Omental fat pad (tissue), 4 donors: ENCODE results near the gene DYNC1I2. TPM values are rescaled to one million over a fixed set of nuclear protein-coding genes. Genes with fewer than 3 reads are reported as not detected.
"Not testable (repeated sequence)": the region's sequence is repeated elsewhere in the genome, so short reads cannot be mapped to it uniquely, and the experiment has no call there.

Source experiments
- ATAC-seq: fragments of 150-250 bp; one replicate; pipeline ENCODE4 v1.9.1; 2016; ENCODE audit warnings: mild to moderate bottlenecking, moderate library complexity; ENCODE audit not compliant: low FRiP score
- DNase-seq: peaks from one replicate; pipeline ENCODE4 v3.0.0-alpha.2; 2019; ENCODE audit warnings: low spot score
- total RNA-seq, 4 donors: library from RNA; depleted of rRNA; stranded (reverse); fragments of >200 nt; gene quantifications; one replicate each; pipeline ENCODE4 v1.1.0, GENCODE V29; 2016
- TF ChIP-seq, protein P1 (sequence below), 3 donors: fragments of 450-650 bp; IDR thresholded peaks; one replicate each; pipeline ENCODE4 v1.5.1; 2016 to 2017; ENCODE audit warnings: antibody characterized with exemption in 3 of 3, mild to moderate bottlenecking in 3 of 3, moderate library complexity in 2 of 3

DYNC1I2 gene
- total RNA-seq, 4 donors from 2014 or later = 73.5 to 115 (median 87.8) TPM

DNA sequence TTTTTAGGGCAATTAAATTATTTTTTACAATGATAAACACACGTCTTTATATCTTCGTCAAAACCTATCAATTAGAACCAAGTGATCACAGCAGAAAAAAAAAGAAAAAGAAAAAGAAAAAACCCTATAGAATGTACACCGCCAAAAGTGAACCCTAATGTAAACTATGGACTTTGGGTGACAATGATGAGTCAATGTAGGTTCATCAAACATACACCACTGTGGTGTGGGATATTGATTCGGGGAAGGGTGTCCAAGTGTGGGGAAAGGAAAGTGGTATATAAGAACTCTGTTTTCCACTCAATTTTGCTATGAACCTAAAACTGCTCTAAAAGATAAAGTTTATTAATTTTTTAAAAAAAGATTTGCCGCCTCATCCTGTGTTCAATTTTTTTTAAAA, 85.1 kb downstream of the DYNC1I2 start:
- ATAC-seq = no peak

DNA sequence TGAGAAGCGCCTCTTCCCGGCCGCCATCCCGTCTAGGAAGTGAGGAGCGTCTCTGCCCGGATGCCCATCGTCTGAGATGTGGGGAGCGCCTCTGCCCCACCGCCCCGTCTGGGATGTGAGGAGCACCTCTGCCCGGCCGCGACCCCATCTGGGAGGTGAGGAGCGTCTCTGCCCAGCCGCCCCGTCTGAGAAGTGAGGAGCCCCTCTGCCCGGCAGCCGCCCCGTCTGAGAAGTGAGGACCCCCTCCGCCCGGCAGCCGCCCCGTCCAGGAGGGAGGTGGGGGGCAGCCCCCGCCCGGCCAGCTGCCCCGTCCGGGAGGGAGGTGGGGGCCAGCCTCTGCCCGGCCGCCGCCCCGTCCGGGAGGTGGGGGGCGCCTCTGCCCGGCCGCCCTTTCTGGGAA, 87.3 kb downstream of the DYNC1I2 start:
- ATAC-seq = not testable (repeated sequence)

More for the DNA sequence above, 85.1 kb downstream of the DYNC1I2 start:
- TF ChIP-seq, protein P1, sequence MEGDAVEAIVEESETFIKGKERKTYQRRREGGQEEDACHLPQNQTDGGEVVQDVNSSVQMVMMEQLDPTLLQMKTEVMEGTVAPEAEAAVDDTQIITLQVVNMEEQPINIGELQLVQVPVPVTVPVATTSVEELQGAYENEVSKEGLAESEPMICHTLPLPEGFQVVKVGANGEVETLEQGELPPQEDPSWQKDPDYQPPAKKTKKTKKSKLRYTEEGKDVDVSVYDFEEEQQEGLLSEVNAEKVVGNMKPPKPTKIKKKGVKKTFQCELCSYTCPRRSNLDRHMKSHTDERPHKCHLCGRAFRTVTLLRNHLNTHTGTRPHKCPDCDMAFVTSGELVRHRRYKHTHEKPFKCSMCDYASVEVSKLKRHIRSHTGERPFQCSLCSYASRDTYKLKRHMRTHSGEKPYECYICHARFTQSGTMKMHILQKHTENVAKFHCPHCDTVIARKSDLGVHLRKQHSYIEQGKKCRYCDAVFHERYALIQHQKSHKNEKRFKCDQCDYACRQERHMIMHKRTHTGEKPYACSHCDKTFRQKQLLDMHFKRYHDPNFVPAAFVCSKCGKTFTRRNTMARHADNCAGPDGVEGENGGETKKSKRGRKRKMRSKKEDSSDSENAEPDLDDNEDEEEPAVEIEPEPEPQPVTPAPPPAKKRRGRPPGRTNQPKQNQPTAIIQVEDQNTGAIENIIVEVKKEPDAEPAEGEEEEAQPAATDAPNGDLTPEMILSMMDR (IDR thresholded peaks at IDR 0.05) = no peak
- DNase-seq = no peak

DNA sequence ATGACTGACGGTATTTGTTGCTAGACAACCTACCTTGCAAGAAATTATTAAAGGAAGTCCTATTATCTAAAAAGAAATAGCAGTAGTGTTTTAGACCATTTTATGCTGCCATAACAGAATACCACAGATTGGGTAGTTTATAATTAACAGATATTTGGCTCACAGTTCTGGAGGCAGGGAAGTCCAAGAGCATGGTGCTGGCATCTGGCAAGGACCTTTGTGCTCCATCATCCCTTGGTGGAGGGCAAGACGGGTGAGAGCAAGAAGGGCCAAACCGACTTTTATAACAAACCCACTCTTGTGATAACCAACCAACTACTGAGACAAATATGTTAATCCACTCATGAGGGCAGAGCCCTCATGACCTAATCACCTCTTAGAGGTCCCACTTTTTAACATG, 91.2 kb downstream of the DYNC1I2 start:
- ATAC-seq (no peak), DNase-seq (no peak)
- TF ChIP-seq, protein P1 (IDR thresholded peaks at IDR 0.05) = no peak

More for the DNA sequence above, 87.3 kb downstream of the DYNC1I2 start:
- DNase-seq = not testable (repeated sequence)

DNA sequence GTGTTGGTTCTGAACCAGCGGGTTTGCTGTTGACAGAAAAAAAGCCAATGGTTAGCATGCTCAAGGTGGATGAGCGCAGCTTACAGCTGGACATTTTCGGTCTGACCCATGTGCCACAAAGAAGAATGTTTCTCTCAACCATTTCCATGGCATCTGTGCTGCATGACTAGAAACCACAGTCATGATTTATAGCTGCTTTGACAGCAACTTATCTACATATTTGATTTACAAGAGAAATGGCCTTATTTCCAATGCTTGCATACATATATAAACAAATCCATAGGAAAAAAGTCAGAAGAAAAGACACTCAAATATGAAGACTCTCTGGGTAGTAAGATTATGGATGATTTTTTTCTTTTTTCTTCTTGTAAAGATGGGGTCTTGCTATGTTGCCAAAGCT, 98.2 kb downstream of the DYNC1I2 start:
- ATAC-seq (no peak), DNase-seq (no peak)
- TF ChIP-seq, protein P1 (IDR thresholded peaks at IDR 0.05) = no peak

DNA sequence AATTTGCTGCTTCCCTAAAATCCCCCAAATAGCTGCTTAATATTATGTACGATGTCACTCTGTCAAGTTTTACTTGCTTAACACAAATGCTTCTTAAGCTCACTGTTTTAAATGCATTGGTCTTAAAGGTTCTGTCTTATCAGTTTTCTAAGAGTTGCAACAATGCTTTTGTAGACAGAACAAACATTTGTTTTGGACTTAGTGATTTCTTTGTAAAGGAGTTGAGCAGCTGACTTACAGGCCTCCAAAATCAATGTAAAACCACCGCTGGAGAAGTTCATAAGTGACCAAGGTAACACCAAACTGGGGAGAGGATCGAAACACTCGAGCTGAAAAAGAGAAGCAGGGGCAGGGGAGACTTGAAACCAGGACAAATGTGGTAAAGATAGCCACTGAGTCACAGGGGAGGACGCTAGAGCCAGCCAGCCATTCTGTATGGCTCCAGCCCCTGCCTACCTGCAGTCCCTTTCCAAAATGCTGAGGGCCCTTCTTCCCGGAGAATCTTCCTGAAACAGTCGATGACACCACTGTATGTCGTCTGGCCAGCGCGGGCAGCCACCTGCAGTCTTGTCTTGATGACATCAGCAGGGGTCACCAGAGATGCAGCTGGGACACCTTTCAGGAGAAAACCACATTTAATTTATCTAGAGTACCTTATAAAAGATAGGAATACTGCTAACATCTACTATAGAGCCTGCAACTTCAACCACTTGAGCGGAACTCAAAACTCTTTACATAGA, 100.2 kb downstream of the DYNC1I2 start:
- DNase-seq (no peak), ATAC-seq (no peak)
- TF ChIP-seq, protein P1 (IDR thresholded peaks at IDR 0.05) = no peak

DNA sequence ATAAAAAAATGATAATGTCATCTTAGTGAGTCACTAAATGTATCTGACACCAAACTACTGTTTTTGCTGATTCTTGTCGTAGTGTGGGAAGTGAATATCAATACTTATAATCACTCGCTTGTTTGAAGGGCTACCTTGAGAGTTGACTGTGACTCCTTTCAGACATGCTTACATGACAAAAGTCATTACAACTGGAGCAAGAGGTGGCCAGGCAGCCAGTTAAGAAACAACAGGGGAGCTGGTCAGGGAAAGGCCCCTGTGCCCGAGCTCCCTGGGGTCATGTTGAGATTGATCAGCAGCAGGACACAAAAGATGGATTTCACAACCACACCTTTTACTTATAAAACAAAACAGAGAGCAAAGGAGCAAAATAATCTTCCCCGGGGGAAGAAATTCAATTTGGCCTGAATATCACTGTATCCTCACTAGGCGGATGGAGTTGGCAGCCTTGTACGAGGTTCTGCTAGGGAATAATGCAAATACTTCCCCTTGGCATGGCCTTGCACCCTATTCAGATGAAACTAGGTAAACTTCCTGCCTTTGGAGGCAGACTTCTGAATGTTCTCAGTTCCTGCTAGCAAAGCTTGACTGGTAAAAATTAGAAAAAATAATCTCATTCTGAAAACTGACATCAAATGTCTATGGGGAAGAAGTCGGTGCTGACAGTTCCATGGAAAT, 101.2 kb downstream of the DYNC1I2 start:
- DNase-seq (no peak), ATAC-seq (no peak)
- TF ChIP-seq, protein P1 (IDR thresholded peaks at IDR 0.05) = no peak

DNA sequence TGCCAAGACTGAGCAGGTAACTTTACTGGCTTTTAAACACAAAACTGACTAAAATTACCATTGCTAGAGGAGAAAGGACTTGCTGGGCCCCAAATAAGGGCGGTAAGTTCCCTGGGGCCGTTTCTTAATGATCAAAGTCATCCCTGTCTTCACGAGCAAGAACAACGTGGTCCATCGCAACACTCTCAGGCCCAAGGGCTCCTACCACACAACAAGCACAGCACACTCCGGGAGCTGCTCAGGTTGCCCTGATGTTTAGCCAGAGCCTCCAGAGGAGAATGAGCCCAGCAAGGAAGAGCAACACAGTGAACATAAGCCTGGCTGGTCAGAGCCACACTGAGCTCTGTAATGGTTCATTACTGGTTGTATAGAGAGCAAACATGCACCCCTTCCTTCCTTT, 102.7 kb downstream of the DYNC1I2 start:
- ATAC-seq (no peak), DNase-seq (no peak)
- TF ChIP-seq, protein P1 (IDR thresholded peaks at IDR 0.05) = no peak
